HG03571 (cell line): ENCODE results near the gene COLQ.

Experiments used
- ATAC-seq: cut with Tn5 transposase; IDR thresholded peaks from one replicate; pipeline ENCODE4 v1.9.1; 2021; ENCODE audit not compliant: unreplicated experiment

The COLQ gene

GRCh38 chr3:15520804-15521572 is 518 bp downstream of the COLQ start:
- no peak for ATAC-seq

GRCh38 chr3:15520185-15520584 is 1.3 kb downstream of the COLQ start:
- ATAC-seq, result no peak

GRCh38 chr3:15519096-15519495 is 2.4 kb downstream of the COLQ start:
- ATAC-seq, result no peak

GRCh38 chr3:15514663-15515340 is 6.7 kb downstream of the COLQ start:
- ATAC-seq, result no peak

GRCh38 chr3:15513810-15514662 is 7.5 kb downstream of the COLQ start:
- ATAC-seq, result no peak

GRCh38 chr3:15513116-15513515 is 8.4 kb downstream of the COLQ start:
- no peak for ATAC-seq

- ATAC-seq, result no peak
Measured at GRCh38 chr3:15512166-15512565, 9.3 kb downstream of the COLQ start.

- no peak for ATAC-seq
Measured at GRCh38 chr3:15511156-15511555, 10.3 kb downstream of the COLQ start.

- no peak for ATAC-seq
Measured at GRCh38 chr3:15510493-15510892, 11.0 kb downstream of the COLQ start.

GRCh38 chr3:15506571-15506970 is 14.9 kb downstream of the COLQ start:
- no peak for ATAC-seq

- no peak for ATAC-seq
Measured at GRCh38 chr3:15505479-15506165, 15.9 kb downstream of the COLQ start.

- ATAC-seq, result no peak
Measured at GRCh38 chr3:15502616-15503015, 18.9 kb downstream of the COLQ start.

- ATAC-seq, result no peak
Measured at GRCh38 chr3:15501126-15501525, 20.4 kb downstream of the COLQ start.

GRCh38 chr3:15500107-15500724 is 21.3 kb downstream of the COLQ start:
- ATAC-seq, result no peak

- ATAC-seq, result no peak
Measured at GRCh38 chr3:15499536-15499935, 22.0 kb downstream of the COLQ start.

GRCh38 chr3:15498431-15499214 is 22.9 kb downstream of the COLQ start:
- no peak for ATAC-seq

GRCh38 chr3:15497964-15498363 is 23.5 kb downstream of the COLQ start:
- ATAC-seq, result no peak

- no peak for ATAC-seq
Measured at GRCh38 chr3:15496341-15496664, 25.2 kb downstream of the COLQ start.

GRCh38 chr3:15495461-15496340 is 25.8 kb downstream of the COLQ start:
- ATAC-seq, result no peak
